Panc1 (cell line): ENCODE data around the gene WDR89.

Experiments
- SIN3A ChIP-seq: IDR thresholded peaks from 2 replicates; pipeline ENCODE4 v1.6.1; 2012; ENCODE audit warnings: low read depth, mild to moderate bottlenecking, low read length, moderate library complexity, borderline replicate concordance; ENCODE audit not compliant: insufficient read depth
- TF ChIP-seq, protein P1 (sequence below), 2 experiments: IDR thresholded peaks; 2 replicates each; pipeline ENCODE4 v1.6.1; 2011 to 2012; ENCODE audit warnings: low read depth in 2 of 2, control low read depth in 1 of 2, low read length in 1 of 2, mild to moderate bottlenecking in 1 of 2, moderate library complexity in 1 of 2; ENCODE audit not compliant: insufficient read depth in 1 of 2
- TF ChIP-seq, protein P2 (sequence below): fragments of 450-650 bp; IDR thresholded peaks from 2 replicates; pipeline ENCODE4 v1.5.1; 2017; ENCODE audit warnings: mild to moderate bottlenecking

DNA sequence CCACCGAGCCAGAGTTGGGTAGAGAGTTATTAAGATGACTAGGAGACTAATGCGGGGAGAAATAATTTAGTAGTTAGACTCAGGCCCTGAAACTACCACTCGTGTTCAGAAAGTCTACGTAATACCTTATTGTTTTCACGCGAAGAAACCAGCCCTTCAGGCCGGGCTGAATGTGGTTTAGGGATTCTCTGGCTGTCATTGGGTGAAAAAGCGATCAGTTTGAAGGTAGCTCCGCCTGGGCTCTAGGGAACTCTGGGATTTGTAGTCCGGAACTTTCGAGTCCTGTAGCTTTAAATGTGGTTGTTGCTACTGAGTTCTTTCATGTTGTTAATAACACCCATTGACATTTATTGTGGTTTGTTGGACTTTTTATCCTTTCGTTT lies 549 bp upstream of the WDR89 start:
- TF ChIP-seq, protein P1, sequence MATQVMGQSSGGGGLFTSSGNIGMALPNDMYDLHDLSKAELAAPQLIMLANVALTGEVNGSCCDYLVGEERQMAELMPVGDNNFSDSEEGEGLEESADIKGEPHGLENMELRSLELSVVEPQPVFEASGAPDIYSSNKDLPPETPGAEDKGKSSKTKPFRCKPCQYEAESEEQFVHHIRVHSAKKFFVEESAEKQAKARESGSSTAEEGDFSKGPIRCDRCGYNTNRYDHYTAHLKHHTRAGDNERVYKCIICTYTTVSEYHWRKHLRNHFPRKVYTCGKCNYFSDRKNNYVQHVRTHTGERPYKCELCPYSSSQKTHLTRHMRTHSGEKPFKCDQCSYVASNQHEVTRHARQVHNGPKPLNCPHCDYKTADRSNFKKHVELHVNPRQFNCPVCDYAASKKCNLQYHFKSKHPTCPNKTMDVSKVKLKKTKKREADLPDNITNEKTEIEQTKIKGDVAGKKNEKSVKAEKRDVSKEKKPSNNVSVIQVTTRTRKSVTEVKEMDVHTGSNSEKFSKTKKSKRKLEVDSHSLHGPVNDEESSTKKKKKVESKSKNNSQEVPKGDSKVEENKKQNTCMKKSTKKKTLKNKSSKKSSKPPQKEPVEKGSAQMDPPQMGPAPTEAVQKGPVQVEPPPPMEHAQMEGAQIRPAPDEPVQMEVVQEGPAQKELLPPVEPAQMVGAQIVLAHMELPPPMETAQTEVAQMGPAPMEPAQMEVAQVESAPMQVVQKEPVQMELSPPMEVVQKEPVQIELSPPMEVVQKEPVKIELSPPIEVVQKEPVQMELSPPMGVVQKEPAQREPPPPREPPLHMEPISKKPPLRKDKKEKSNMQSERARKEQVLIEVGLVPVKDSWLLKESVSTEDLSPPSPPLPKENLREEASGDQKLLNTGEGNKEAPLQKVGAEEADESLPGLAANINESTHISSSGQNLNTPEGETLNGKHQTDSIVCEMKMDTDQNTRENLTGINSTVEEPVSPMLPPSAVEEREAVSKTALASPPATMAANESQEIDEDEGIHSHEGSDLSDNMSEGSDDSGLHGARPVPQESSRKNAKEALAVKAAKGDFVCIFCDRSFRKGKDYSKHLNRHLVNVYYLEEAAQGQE (IDR thresholded peaks at IDR 0.05; ENCODE audit: insufficient read depth in 1 of 2, low read depth in 2 of 2, low read length in 1 of 2), result no peak
- TF ChIP-seq, protein P2, sequence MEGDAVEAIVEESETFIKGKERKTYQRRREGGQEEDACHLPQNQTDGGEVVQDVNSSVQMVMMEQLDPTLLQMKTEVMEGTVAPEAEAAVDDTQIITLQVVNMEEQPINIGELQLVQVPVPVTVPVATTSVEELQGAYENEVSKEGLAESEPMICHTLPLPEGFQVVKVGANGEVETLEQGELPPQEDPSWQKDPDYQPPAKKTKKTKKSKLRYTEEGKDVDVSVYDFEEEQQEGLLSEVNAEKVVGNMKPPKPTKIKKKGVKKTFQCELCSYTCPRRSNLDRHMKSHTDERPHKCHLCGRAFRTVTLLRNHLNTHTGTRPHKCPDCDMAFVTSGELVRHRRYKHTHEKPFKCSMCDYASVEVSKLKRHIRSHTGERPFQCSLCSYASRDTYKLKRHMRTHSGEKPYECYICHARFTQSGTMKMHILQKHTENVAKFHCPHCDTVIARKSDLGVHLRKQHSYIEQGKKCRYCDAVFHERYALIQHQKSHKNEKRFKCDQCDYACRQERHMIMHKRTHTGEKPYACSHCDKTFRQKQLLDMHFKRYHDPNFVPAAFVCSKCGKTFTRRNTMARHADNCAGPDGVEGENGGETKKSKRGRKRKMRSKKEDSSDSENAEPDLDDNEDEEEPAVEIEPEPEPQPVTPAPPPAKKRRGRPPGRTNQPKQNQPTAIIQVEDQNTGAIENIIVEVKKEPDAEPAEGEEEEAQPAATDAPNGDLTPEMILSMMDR, result no peak
- no peak for TF ChIP-seq SIN3A
